ENCODE data around the gene FSTL4. TPM values are rescaled to one million over a fixed set of nuclear protein-coding genes. Genes with fewer than 3 reads are reported as not detected.

Gene FSTL4
- total RNA-seq, 1 donor from 2014 or later, result not detected

- Mint-ChIP-seq H3K27me3 (ENCODE audit: insufficient read depth) (peaks cover 2% of the 10 kb centered on the region), H3K9me3 (no peaks in the 10 kb centered on the region), H3K36me3 (ENCODE audit: low read depth) (no peaks in the 10 kb centered on the region), H3K4me1 (ENCODE audit: low read depth) (peaks cover 22% of the 10 kb centered on the region), H3K4me3 (no peak overlapping the region), H3K27ac (no peak overlapping the region)
- DNase-seq (ENCODE audit: low spot score), result no peak
- intact Hi-C loops (cut with micrococcal nuclease), result no loop called here
These were observed 356.1 kb downstream of the FSTL4 start for GRCh38 chr5:133256276-133256675.

- Mint-ChIP-seq H3K36me3 (ENCODE audit: low read depth) (no peaks in the 10 kb centered on the region), H3K27me3 (ENCODE audit: insufficient read depth) (peaks cover 7% of the 10 kb centered on the region), H3K4me3 (no peak overlapping the region), H3K27ac (no peak overlapping the region), H3K4me1 (ENCODE audit: low read depth) (peaks cover 22% of the 10 kb centered on the region), H3K9me3 (no peaks in the 10 kb centered on the region)
- no peak for DNase-seq (ENCODE audit: low spot score)
- intact Hi-C loops (cut with micrococcal nuclease), result no loop called here
These were observed 357.5 kb downstream of the FSTL4 start for GRCh38 chr5:133254803-133255202.

GRCh38 chr5:133253671-133254070 is 358.7 kb downstream of the FSTL4 start:
- DNase-seq (ENCODE audit: low spot score), result no peak
- peaks cover 5% of the 10 kb centered on the region for H3K27me3 Mint-ChIP-seq (ENCODE audit: insufficient read depth)
- H3K27ac Mint-ChIP-seq, result no peak overlapping the region
- no peak overlapping the region for H3K4me3 Mint-ChIP-seq
- no peaks in the 10 kb centered on the region for H3K36me3 Mint-ChIP-seq (ENCODE audit: low read depth)
- H3K4me1 Mint-ChIP-seq (ENCODE audit: low read depth), result peaks cover 11% of the 10 kb centered on the region
- intact Hi-C loops (cut with micrococcal nuclease), result no loop called here
- H3K9me3 Mint-ChIP-seq, result no peaks in the 10 kb centered on the region

GRCh38 chr5:133253070-133253469 is 359.3 kb downstream of the FSTL4 start:
- H3K4me1 Mint-ChIP-seq (ENCODE audit: low read depth), result peaks cover 5% of the 10 kb centered on the region
- no peaks in the 10 kb centered on the region for H3K36me3 Mint-ChIP-seq (ENCODE audit: low read depth)
- intact Hi-C loops (cut with micrococcal nuclease), result no loop called here
- no peak for DNase-seq (ENCODE audit: low spot score)
- no peak overlapping the region for H3K27ac Mint-ChIP-seq
- peaks cover 5% of the 10 kb centered on the region for H3K27me3 Mint-ChIP-seq (ENCODE audit: insufficient read depth)
- no peaks in the 10 kb centered on the region for H3K9me3 Mint-ChIP-seq
- no peak overlapping the region for H3K4me3 Mint-ChIP-seq

GRCh38 chr5:133252133-133252480 is 360.2 kb downstream of the FSTL4 start:
- Mint-ChIP-seq H3K27ac (no peak overlapping the region), H3K27me3 (ENCODE audit: insufficient read depth) (peaks cover 5% of the 10 kb centered on the region), H3K9me3 (no peaks in the 10 kb centered on the region), H3K4me1 (ENCODE audit: low read depth) (no peaks in the 10 kb centered on the region), H3K4me3 (no peak overlapping the region), H3K36me3 (ENCODE audit: low read depth) (no peaks in the 10 kb centered on the region)
- DNase-seq (ENCODE audit: low spot score), result no peak
- intact Hi-C loops (cut with micrococcal nuclease), result no loop called here

GRCh38 chr5:133251296-133252132 is 360.8 kb downstream of the FSTL4 start:
- Mint-ChIP-seq H3K4me1 (ENCODE audit: low read depth) (no peaks in the 10 kb centered on the region), H3K27me3 (ENCODE audit: insufficient read depth) (peaks cover 5% of the 10 kb centered on the region), H3K27ac (no peak overlapping the region), H3K4me3 (no peak overlapping the region), H3K9me3 (no peaks in the 10 kb centered on the region), H3K36me3 (ENCODE audit: low read depth) (no peaks in the 10 kb centered on the region)
- no peak for DNase-seq (ENCODE audit: low spot score)
- intact Hi-C loops (cut with micrococcal nuclease), result no loop called here

GRCh38 chr5:133250527-133250926 is 361.8 kb downstream of the FSTL4 start:
- Mint-ChIP-seq H3K4me3 (no peak overlapping the region), H3K4me1 (ENCODE audit: low read depth) (peaks cover 1% of the 10 kb centered on the region), H3K27ac (no peak overlapping the region), H3K9me3 (no peaks in the 10 kb centered on the region), H3K36me3 (ENCODE audit: low read depth) (no peaks in the 10 kb centered on the region), H3K27me3 (ENCODE audit: insufficient read depth) (peaks cover 5% of the 10 kb centered on the region)
- intact Hi-C loops (cut with micrococcal nuclease), result no loop called here
- no peak for DNase-seq (ENCODE audit: low spot score)

GRCh38 chr5:133249593-133249992 is 362.7 kb downstream of the FSTL4 start:
- Mint-ChIP-seq H3K27ac (no peak overlapping the region), H3K4me3 (no peak overlapping the region), H3K36me3 (ENCODE audit: low read depth) (no peaks in the 10 kb centered on the region), H3K4me1 (ENCODE audit: low read depth) (peaks cover 6% of the 10 kb centered on the region), H3K27me3 (ENCODE audit: insufficient read depth) (peaks cover 5% of the 10 kb centered on the region), H3K9me3 (no peaks in the 10 kb centered on the region)
- intact Hi-C loops (cut with micrococcal nuclease), result loop anchor here (5.0 to 10.0 kb wide), 2 partner anchors 95 to 137 kb away; no protein-coding TSS in a partner anchor
- no peak for DNase-seq (ENCODE audit: low spot score)

GRCh38 chr5:133247881-133248624 is 364.3 kb downstream of the FSTL4 start:
- H3K4me3 Mint-ChIP-seq, result no peak overlapping the region
- intact Hi-C loops (cut with micrococcal nuclease), result loop anchor here (5.0 to 10.0 kb wide), 2 partner anchors 97 to 136 kb away; no protein-coding TSS in a partner anchor
- H3K4me1 Mint-ChIP-seq (ENCODE audit: low read depth), result peaks cover 16% of the 10 kb centered on the region
- H3K9me3 Mint-ChIP-seq, result no peaks in the 10 kb centered on the region
- no peaks in the 10 kb centered on the region for H3K36me3 Mint-ChIP-seq (ENCODE audit: low read depth)
- DNase-seq (ENCODE audit: low spot score), result no peak
- H3K27me3 Mint-ChIP-seq (ENCODE audit: insufficient read depth), result peaks cover 5% of the 10 kb centered on the region
- H3K27ac Mint-ChIP-seq, result no peak overlapping the region

- Mint-ChIP-seq H3K36me3 (ENCODE audit: low read depth) (no peaks in the 10 kb centered on the region), H3K9me3 (no peaks in the 10 kb centered on the region), H3K27me3 (ENCODE audit: insufficient read depth) (peaks cover 5% of the 10 kb centered on the region), H3K4me3 (no peak overlapping the region), H3K27ac (no peak overlapping the region), H3K4me1 (ENCODE audit: low read depth) (peaks cover 16% of the 10 kb centered on the region)
- intact Hi-C loops (cut with micrococcal nuclease), result loop anchor here (5.0 to 10.0 kb wide), 2 partner anchors 98 to 135 kb away; no protein-coding TSS in a partner anchor
- DNase-seq (ENCODE audit: low spot score), result no peak
These were observed 365.1 kb downstream of the FSTL4 start for GRCh38 chr5:133247151-133247709.

- H3K4me3 Mint-ChIP-seq, result no peak overlapping the region
- no peak for DNase-seq (ENCODE audit: low spot score)
- H3K9me3 Mint-ChIP-seq, result no peaks in the 10 kb centered on the region
- peaks cover 16% of the 10 kb centered on the region for H3K4me1 Mint-ChIP-seq (ENCODE audit: low read depth)
- H3K36me3 Mint-ChIP-seq (ENCODE audit: low read depth), result no peaks in the 10 kb centered on the region
- peaks cover 5% of the 10 kb centered on the region for H3K27me3 Mint-ChIP-seq (ENCODE audit: insufficient read depth)
- intact Hi-C loops (cut with micrococcal nuclease), result loop anchor here (5.0 to 10.0 kb wide), 2 partner anchors 98 to 134 kb away; no protein-coding TSS in a partner anchor
- H3K27ac Mint-ChIP-seq, result no peak overlapping the region
These were observed 365.8 kb downstream of the FSTL4 start for GRCh38 chr5:133246376-133247150.

- no peak overlapping the region for H3K27ac Mint-ChIP-seq
- intact Hi-C loops (cut with micrococcal nuclease), result loop anchor here (5.0 to 10.0 kb wide), 2 partner anchors 99 to 134 kb away; no protein-coding TSS in a partner anchor
- H3K4me1 Mint-ChIP-seq (ENCODE audit: low read depth), result peaks cover 16% of the 10 kb centered on the region
- DNase-seq (ENCODE audit: low spot score), result no peak
- no peaks in the 10 kb centered on the region for H3K36me3 Mint-ChIP-seq (ENCODE audit: low read depth)
- H3K9me3 Mint-ChIP-seq, result no peaks in the 10 kb centered on the region
- H3K27me3 Mint-ChIP-seq (ENCODE audit: insufficient read depth), result peaks cover 5% of the 10 kb centered on the region
- no peak overlapping the region for H3K4me3 Mint-ChIP-seq
These were observed 366.3 kb downstream of the FSTL4 start for GRCh38 chr5:133246053-133246370.

All from activated T-helper 1 cell treated with anti-CD3 and anti-CD28 coated beads, Interleukin-12 subunit alpha, Interleukin-12 subunit beta, Interleukin-2, Interleukin-4 antibody, amounts not matched to agents 30 ng/mL and 10 ng/mL and 1 ng/mL, durations not matched to agents 14 hours and 24 hours and 36 hours (primary cell).